HepG2 (cell line): ENCODE results near the gene HNRNPA1L2. TPM values are rescaled to one million over a fixed set of nuclear protein-coding genes. Genes with fewer than 3 reads are reported as not detected.
A peak's percentile ranks its signal among the peaks of the same experiment; 100 is the strongest.

Experiments
- AGO2 ChIP-seq: fragments of 200-400 bp; formaldehyde crosslinking; optimal IDR thresholded peaks from 2 replicates; pipeline ENCODE3; 2017; ENCODE audit warnings: mild to moderate bottlenecking, low read depth, low read length, moderate library complexity
- FOXC1 ChIP-seq: sonication (generic); formaldehyde crosslinking; IDR thresholded peaks from 2 replicates; pipeline ENCODE4 v1.8.0; 2022; ENCODE audit warnings: mild to moderate bottlenecking, missing genetic modification reagents, borderline replicate concordance
- GTF2F1 ChIP-seq: fragments of 150-350 bp; IDR thresholded peaks from 2 replicates; pipeline ENCODE4 v1.6.1; 2014; ENCODE audit warnings: low read length
- NR2C2 ChIP-seq: sonication (generic); formaldehyde crosslinking; IDR thresholded peaks from 2 replicates; pipeline ENCODE4 v1.4.0; 2020; ENCODE audit warnings: missing genetic modification reagents, mild to moderate bottlenecking, moderate library complexity, borderline replicate concordance
- POLR2AphosphoS5 ChIP-seq: IDR thresholded peaks from 2 replicates; pipeline ENCODE4 v1.6.1; 2012; ENCODE audit warnings: low read depth, low read length
- REXO4 ChIP-seq: sonication (generic); formaldehyde crosslinking; IDR thresholded peaks from 2 replicates; pipeline ENCODE4 v1.8.0; 2022; ENCODE audit warnings: missing genetic modification reagents, mild to moderate bottlenecking, borderline replicate concordance
- TP53 ChIP-seq: sonication (generic); formaldehyde crosslinking; conservative IDR thresholded peaks from 2 replicates; pipeline ENCODE4 v1.4.0; 2020; ENCODE audit warnings: missing genetic modification reagents
- ZFYVE20 ChIP-seq: sonication (generic); formaldehyde crosslinking; IDR thresholded peaks from 2 replicates; pipeline ENCODE4 v1.8.0; 2023; ENCODE audit warnings: low read depth, mild to moderate bottlenecking, moderate library complexity, missing genetic modification reagents, borderline replicate concordance
- ZNF430 ChIP-seq: sonication (generic); formaldehyde crosslinking; IDR thresholded peaks from 2 replicates; pipeline ENCODE4 v1.9.0; 2021; ENCODE audit warnings: mild to moderate bottlenecking, missing genetic modification reagents
- ZNF782 ChIP-seq: sonication (generic); formaldehyde crosslinking; IDR thresholded peaks from 2 replicates; pipeline ENCODE4 v1.4.0; 2020; ENCODE audit warnings: missing genetic modification reagents, mild to moderate bottlenecking, borderline replicate concordance
- polyA plus RNA-seq, 8 experiments: library from polyadenylated mRNA; depleted of rRNA in 3 of 8; stranded (reverse) in 7 of 8; unstranded in 1 of 8; fragments of >200 nt; fragmentation: Illumina TruSeq in 4 of 8; extraction: Trizol in 4 of 8; gene quantifications; 2 replicates each; pipeline versions ENCODE4 v1.2.1 to v1.2.3, GENCODE V29; 2011 to 2016; ENCODE audit warnings: low read depth in 4 of 8, missing spikeins in 1 of 8, mixed read lengths in 1 of 8; ENCODE audit not compliant: insufficient read depth in 1 of 8
- total RNA-seq, 5 experiments: library from RNA; depleted of rRNA; stranded (reverse); fragments of >200 nt; fragmentation: Illumina TruSeq; extraction: Trizol; gene quantifications; 2 replicates each; pipeline ENCODE4 v1.2.3, GENCODE V29; 2016; ENCODE audit warnings: low read depth in 1 of 5
- TF ChIP-seq, protein P1 (sequence below): sonication (generic); formaldehyde crosslinking; IDR thresholded peaks from 2 replicates; pipeline ENCODE4 v1.4.0; 2020; ENCODE audit warnings: mild to moderate bottlenecking, missing genetic modification reagents
- TF ChIP-seq, protein P2 (sequence below): sonication (generic); formaldehyde crosslinking; IDR thresholded peaks from 2 replicates; pipeline ENCODE4 v1.4.0; 2020; ENCODE audit warnings: low read depth, missing genetic modification reagents
- TF ChIP-seq, protein P3 (sequence below): sonication (generic); formaldehyde crosslinking; IDR thresholded peaks from 2 replicates; pipeline ENCODE4 v1.4.0; 2020; ENCODE audit warnings: missing genetic modification reagents
- TF ChIP-seq, protein P4 (sequence below): sonication (generic); formaldehyde crosslinking; IDR thresholded peaks from 2 replicates; pipeline ENCODE4 v1.4.0; 2020; ENCODE audit warnings: missing genetic modification reagents, borderline replicate concordance

Gene HNRNPA1L2
- total and polyA plus RNA-seq, 2 of the 13 experiments (the other 11 are each of a cell fraction or from before 2014, with no cell fraction given) = 3.6 to 7.1 TPM

DNA sequence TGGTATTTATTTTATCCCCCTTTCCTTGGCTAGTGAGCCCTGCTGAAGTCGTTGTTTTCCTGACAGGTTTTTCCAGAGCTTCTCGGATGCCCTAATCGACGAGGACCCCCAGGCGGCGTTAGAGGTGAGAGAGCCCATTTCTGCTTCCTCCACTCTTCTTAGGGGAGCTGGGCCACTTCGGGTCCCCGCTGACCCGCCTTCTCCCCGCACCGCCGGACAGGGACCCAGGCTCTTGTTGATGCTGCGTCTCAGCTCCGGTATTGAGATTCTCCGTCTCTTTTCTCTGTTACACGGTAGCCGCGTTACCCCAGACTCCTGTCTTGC lies 10.7 kb downstream of the HNRNPA1L2 start (continued):
- TF ChIP-seq ZNF782 (no peak), REXO4 (CRISPR knock-in tag) (no peak), FOXC1 (CRISPR knock-in tag) (no peak), TP53 (CRISPR knock-in tag) (0 out of 2 replicates have a peak, but pooled peaks have one; percentile 14), GTF2F1 (no peak), ZFYVE20 (CRISPR knock-in tag) (no peak), POLR2AphosphoS5 (no peak), NR2C2 (no peak), AGO2 (no peak), ZNF430 (no peak)
- TF ChIP-seq, protein P1, sequence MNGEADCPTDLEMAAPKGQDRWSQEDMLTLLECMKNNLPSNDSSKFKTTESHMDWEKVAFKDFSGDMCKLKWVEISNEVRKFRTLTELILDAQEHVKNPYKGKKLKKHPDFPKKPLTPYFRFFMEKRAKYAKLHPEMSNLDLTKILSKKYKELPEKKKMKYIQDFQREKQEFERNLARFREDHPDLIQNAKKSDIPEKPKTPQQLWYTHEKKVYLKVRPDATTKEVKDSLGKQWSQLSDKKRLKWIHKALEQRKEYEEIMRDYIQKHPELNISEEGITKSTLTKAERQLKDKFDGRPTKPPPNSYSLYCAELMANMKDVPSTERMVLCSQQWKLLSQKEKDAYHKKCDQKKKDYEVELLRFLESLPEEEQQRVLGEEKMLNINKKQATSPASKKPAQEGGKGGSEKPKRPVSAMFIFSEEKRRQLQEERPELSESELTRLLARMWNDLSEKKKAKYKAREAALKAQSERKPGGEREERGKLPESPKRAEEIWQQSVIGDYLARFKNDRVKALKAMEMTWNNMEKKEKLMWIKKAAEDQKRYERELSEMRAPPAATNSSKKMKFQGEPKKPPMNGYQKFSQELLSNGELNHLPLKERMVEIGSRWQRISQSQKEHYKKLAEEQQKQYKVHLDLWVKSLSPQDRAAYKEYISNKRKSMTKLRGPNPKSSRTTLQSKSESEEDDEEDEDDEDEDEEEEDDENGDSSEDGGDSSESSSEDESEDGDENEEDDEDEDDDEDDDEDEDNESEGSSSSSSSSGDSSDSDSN (CRISPR knock-in tag) = peak; percentile 24
- TF ChIP-seq, protein P2, sequence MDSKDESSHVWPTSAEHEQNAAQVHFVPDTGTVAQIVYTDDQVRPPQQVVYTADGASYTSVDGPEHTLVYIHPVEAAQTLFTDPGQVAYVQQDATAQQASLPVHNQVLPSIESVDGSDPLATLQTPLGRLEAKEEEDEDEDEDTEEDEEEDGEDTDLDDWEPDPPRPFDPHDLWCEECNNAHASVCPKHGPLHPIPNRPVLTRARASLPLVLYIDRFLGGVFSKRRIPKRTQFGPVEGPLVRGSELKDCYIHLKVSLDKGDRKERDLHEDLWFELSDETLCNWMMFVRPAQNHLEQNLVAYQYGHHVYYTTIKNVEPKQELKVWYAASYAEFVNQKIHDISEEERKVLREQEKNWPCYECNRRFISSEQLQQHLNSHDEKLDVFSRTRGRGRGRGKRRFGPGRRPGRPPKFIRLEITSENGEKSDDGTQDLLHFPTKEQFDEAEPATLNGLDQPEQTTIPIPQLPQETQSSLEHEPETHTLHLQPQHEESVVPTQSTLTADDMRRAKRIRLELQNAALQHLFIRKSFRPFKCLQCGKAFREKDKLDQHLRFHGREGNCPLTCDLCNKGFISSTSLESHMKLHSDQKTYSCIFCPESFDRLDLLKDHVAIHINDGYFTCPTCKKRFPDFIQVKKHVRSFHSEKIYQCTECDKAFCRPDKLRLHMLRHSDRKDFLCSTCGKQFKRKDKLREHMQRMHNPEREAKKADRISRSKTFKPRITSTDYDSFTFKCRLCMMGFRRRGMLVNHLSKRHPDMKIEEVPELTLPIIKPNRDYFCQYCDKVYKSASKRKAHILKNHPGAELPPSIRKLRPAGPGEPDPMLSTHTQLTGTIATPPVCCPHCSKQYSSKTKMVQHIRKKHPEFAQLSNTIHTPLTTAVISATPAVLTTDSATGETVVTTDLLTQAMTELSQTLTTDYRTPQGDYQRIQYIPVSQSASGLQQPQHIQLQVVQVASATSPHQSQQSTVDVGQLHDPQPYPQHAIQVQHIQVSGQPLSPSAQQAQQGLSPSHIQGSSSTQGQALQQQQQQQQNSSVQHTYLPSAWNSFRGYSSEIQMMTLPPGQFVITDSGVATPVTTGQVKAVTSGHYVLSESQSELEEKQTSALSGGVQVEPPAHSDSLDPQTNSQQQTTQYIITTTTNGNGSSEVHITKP (CRISPR knock-in tag) = peak; percentile 85
- TF ChIP-seq, protein P3, sequence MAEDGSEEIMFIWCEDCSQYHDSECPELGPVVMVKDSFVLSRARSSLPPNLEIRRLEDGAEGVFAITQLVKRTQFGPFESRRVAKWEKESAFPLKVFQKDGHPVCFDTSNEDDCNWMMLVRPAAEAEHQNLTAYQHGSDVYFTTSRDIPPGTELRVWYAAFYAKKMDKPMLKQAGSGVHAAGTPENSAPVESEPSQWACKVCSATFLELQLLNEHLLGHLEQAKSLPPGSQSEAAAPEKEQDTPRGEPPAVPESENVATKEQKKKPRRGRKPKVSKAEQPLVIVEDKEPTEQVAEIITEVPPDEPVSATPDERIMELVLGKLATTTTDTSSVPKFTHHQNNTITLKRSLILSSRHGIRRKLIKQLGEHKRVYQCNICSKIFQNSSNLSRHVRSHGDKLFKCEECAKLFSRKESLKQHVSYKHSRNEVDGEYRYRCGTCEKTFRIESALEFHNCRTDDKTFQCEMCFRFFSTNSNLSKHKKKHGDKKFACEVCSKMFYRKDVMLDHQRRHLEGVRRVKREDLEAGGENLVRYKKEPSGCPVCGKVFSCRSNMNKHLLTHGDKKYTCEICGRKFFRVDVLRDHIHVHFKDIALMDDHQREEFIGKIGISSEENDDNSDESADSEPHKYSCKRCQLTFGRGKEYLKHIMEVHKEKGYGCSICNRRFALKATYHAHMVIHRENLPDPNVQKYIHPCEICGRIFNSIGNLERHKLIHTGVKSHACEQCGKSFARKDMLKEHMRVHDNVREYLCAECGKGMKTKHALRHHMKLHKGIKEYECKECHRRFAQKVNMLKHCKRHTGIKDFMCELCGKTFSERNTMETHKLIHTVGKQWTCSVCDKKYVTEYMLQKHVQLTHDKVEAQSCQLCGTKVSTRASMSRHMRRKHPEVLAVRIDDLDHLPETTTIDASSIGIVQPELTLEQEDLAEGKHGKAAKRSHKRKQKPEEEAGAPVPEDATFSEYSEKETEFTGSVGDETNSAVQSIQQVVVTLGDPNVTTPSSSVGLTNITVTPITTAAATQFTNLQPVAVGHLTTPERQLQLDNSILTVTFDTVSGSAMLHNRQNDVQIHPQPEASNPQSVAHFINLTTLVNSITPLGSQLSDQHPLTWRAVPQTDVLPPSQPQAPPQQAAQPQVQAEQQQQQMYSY (CRISPR knock-in tag) = no peak
- TF ChIP-seq, protein P4, sequence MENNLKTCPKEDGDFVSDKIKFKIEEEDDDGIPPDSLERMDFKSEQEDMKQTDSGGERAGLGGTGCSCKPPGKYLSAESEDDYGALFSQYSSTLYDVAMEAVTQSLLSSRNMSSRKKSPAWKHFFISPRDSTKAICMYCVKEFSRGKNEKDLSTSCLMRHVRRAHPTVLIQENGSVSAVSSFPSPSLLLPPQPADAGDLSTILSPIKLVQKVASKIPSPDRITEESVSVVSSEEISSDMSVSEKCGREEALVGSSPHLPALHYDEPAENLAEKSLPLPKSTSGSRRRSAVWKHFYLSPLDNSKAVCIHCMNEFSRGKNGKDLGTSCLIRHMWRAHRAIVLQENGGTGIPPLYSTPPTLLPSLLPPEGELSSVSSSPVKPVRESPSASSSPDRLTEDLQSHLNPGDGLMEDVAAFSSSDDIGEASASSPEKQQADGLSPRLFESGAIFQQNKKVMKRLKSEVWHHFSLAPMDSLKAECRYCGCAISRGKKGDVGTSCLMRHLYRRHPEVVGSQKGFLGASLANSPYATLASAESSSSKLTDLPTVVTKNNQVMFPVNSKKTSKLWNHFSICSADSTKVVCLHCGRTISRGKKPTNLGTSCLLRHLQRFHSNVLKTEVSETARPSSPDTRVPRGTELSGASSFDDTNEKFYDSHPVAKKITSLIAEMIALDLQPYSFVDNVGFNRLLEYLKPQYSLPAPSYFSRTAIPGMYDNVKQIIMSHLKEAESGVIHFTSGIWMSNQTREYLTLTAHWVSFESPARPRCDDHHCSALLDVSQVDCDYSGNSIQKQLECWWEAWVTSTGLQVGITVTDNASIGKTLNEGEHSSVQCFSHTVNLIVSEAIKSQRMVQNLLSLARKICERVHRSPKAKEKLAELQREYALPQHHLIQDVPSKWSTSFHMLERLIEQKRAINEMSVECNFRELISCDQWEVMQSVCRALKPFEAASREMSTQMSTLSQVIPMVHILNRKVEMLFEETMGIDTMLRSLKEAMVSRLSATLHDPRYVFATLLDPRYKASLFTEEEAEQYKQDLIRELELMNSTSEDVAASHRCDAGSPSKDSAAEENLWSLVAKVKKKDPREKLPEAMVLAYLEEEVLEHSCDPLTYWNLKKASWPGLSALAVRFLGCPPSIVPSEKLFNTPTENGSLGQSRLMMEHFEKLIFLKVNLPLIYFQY (CRISPR knock-in tag) = no peak
